Type B pancreatic cell (in vitro differentiated cells): ENCODE measurements around the gene CDC40. TPM values are rescaled to one million over a fixed set of nuclear protein-coding genes. Genes with fewer than 3 reads are reported as not detected.

Source experiments
- DNase-seq: peaks from one replicate; pipeline ENCODE4 v3.0.0; 2021; ENCODE audit warnings: mixed read lengths; ENCODE audit not compliant: unreplicated experiment; ENCODE audit errors: extremely low spot score
- H3K27ac Mint-ChIP-seq: 2 replicates; pipeline ENCODE4 v1.8.0; 2021; ENCODE audit warnings: mild to moderate bottlenecking, mixed read lengths
- H3K27me3 Mint-ChIP-seq: 2 replicates; pipeline ENCODE4 v1.8.0; 2021; ENCODE audit warnings: mixed read lengths
- H3K36me3 Mint-ChIP-seq: 2 replicates; pipeline ENCODE4 v1.8.0; 2021; ENCODE audit warnings: mixed read lengths
- H3K4me1 Mint-ChIP-seq: one replicate; pipeline ENCODE4 v1.8.0; 2021; ENCODE audit warnings: mixed read lengths; ENCODE audit not compliant: unreplicated experiment
- H3K4me3 Mint-ChIP-seq: 2 replicates; pipeline ENCODE4 v1.8.0; 2021; ENCODE audit warnings: mild to moderate bottlenecking, mixed read lengths
- H3K9me3 Mint-ChIP-seq: 2 replicates; pipeline ENCODE4 v1.8.0; 2021; ENCODE audit warnings: mixed read lengths
- CTCF ChIP-seq: fragments of 200-600 bp; sonication (generic); conservative IDR thresholded peaks from 2 replicates; pipeline ENCODE4 v1.5.0; 2021; ENCODE audit warnings: antibody characterized with exemption, mild to moderate bottlenecking
- total RNA-seq: library from RNA; stranded (reverse); gene quantifications from 2 replicates; pipeline ENCODE4 v1.2.1, GENCODE V29; 2021; ENCODE audit warnings: low replicate concordance

The CDC40 gene
- total RNA-seq, 1 donor from 2014 or later: 42.8 TPM

- Mint-ChIP-seq H3K36me3 (peaks cover 4% of the 10 kb centered on the region), H3K9me3 (no peaks in the 10 kb centered on the region)
- TF ChIP-seq CTCF: no peak
Measured at GRCh38 chr6:110181131-110182030, 1.2 kb downstream of the CDC40 start.

GRCh38 chr6:110183292-110183885 lies 3.2 kb downstream of the CDC40 start:
- DNase-seq: no peak
- no peak for TF ChIP-seq CTCF
- no peaks in the 10 kb centered on the region for H3K27me3 Mint-ChIP-seq
- peaks cover 7% of the 10 kb centered on the region for H3K4me1 Mint-ChIP-seq
- H3K9me3 Mint-ChIP-seq: no peaks in the 10 kb centered on the region
- H3K36me3 Mint-ChIP-seq: peaks cover 2% of the 10 kb centered on the region
- H3K27ac Mint-ChIP-seq: no peak overlapping the region
- H3K4me3 Mint-ChIP-seq: no peak overlapping the region

More at GRCh38 chr6:110181131-110182030, 1.2 kb downstream of the CDC40 start:
- Mint-ChIP-seq H3K4me1 (peaks cover 13% of the 10 kb centered on the region), H3K27ac (no peak overlapping the region), H3K4me3 (no peak overlapping the region), H3K27me3 (no peaks in the 10 kb centered on the region)
- no peak for DNase-seq

GRCh38 chr6:110185879-110186278 lies 5.7 kb downstream of the CDC40 start:
- no peak overlapping the region for H3K4me3 Mint-ChIP-seq
- DNase-seq: no peak
- no peaks in the 10 kb centered on the region for H3K36me3 Mint-ChIP-seq
- no peak overlapping the region for H3K27ac Mint-ChIP-seq
- no peaks in the 10 kb centered on the region for H3K9me3 Mint-ChIP-seq
- no peak for TF ChIP-seq CTCF
- no peaks in the 10 kb centered on the region for H3K27me3 Mint-ChIP-seq
- H3K4me1 Mint-ChIP-seq: peaks cover 4% of the 10 kb centered on the region

- Mint-ChIP-seq H3K4me1 (peaks cover 4% of the 10 kb centered on the region), H3K27ac (no peak overlapping the region), H3K27me3 (no peaks in the 10 kb centered on the region), H3K9me3 (no peaks in the 10 kb centered on the region), H3K36me3 (peaks cover 2% of the 10 kb centered on the region), H3K4me3 (no peak overlapping the region)
- no peak for DNase-seq
- no peak for TF ChIP-seq CTCF
Measured at GRCh38 chr6:110188791-110189190, 8.6 kb downstream of the CDC40 start.

- H3K9me3 Mint-ChIP-seq: no peaks in the 10 kb centered on the region
- no peak for TF ChIP-seq CTCF
- no peak for DNase-seq
- H3K27me3 Mint-ChIP-seq: no peaks in the 10 kb centered on the region
- H3K4me1 Mint-ChIP-seq: peaks cover 4% of the 10 kb centered on the region
- H3K36me3 Mint-ChIP-seq: peaks cover 9% of the 10 kb centered on the region
- H3K4me3 Mint-ChIP-seq: no peak overlapping the region
- H3K27ac Mint-ChIP-seq: no peak overlapping the region
Measured at GRCh38 chr6:110190726-110191125, 10.5 kb downstream of the CDC40 start.
